ENCODE results near the gene UBAP1.

- TF ChIP-seq CTCF (IDR thresholded peaks at IDR 0.05) (no peak), POLR2AphosphoS5 (IDR thresholded peaks at IDR 0.05) (no peak)
Observed at GRCh38 chr9:34254966-34255825, 76.4 kb downstream of the UBAP1 start.
